Measurements from ENCODE around the gene KCNK4.

- TF ChIP-seq CTCF (IDR thresholded peaks at IDR 0.05), result no peak
- peak in 1 of 2 donors; percentile 38 for TF ChIP-seq POLR2A (IDR thresholded peaks at IDR 0.05)
These were observed 14.8 kb downstream of the KCNK4 start for GRCh38 chr11:64305691-64306562.

Measured in adrenal gland (tissue), 5 donors.